ENCODE results near the gene MBTD1.

Gene MBTD1

DNA sequence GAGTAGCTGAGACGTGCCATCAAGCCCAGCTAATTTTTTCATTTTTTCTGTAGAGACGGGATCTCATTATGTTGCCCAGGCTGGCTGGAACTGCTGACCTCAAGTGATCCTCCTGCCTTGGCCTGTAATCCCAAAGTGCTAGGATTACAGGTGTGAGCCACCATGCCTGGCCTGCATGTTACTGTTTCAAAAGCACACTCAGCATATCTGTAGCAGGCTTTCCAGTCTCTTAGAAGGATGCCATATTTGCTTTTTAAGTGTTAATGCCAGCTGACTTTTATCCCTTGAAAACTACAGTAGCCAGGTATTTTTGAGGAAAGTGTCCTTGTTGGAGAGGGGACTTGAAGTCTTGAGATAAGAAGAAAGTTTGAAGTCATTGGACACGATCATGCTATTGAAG is 123.9 kb downstream of the MBTD1 start:
- DNase-seq: no peak

DNA sequence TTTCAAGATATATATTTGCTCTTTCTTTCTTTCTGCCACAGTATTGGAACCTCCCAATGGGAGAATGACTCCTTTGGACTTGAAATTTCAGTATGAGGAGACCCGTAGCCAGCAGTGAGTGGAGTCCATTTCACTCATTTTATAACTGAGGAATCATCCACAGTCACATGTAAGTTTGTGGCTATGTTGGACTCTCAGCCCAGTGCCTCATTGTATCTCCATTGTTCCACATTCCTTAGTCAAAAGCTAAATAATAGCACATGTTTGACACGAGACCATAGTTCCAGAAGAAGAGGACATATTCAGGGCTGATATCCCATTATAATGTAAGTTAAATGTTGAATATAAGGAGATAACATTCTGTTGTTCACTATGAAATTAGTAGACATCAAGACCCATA is 126.5 kb downstream of the MBTD1 start:
- DNase-seq: no peak

DNA sequence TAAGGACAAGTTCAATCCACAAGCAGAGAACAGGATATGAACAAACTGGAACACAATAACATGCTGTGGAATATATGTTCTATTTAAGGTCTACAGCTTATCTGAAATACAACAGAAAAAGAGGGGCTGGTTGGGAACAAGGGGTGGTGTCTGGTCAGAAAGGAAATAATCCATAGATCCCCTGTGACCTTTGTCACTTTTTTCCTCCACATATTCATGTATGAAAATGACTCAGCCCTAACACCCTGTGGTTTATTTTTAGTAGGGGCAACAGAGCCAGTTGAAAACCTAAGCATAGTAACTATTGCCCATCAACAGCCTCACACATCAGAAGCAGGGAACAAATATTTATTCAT is 126.9 kb downstream of the MBTD1 start:
- DNase-seq: no peak

DNA sequence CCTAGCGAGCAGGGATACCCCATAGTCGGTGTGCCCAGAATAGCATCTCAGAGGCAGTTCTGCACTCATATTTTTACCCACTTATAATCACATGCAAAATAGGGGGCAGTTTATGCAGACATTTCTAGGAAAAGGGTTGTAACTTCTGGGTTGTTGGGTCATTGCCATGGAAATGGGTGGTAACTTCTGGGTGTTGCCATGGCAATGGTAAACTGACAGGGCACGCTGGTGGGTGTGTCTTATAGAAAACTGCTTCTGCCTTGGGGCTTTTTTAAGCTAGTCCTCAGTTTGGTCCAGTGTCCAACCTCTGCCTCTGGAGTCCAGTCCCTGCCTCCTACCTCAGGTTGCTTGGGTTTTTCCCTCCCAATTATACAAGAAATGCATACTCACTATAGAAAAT is 131.8 kb downstream of the MBTD1 start:
- no peak for DNase-seq

All from 8988T (cell line).